ENCODE data around the gene DECR2. TPM values are rescaled to one million over a fixed set of nuclear protein-coding genes. Genes with fewer than 3 reads are reported as not detected.

DECR2 gene
- total RNA-seq, 1 experiment from 2014 or later = 33.7 TPM

DNA sequence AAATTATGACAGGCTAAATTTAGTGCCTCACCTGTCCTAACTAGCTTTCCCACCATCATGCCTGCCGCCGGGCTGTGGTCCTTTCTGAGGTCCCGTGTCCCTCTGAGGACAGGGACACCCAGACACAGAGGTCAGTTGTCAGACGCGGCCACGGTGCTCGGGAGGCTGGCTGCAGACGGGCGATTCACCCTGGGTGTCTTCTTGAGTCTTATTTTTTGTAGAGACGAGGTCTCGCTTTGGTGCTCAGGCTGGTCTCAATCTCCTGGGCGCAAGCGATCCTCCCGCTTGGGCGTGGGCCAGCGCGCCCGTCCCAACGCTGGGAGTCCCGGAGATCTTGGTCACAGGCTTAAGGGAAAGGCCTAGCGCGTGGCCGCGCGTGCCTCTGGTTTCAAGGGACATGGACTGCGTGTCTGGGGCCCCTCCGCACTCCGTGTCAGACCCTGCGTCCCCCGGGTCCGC is 23.0 kb downstream of the DECR2 start:
- in situ Hi-C loops (cut with HindIII; ENCODE audit: low pct_unique_long_range_greater_than_20kb, low sequenced_read_pairs) = no loop called here

DNA sequence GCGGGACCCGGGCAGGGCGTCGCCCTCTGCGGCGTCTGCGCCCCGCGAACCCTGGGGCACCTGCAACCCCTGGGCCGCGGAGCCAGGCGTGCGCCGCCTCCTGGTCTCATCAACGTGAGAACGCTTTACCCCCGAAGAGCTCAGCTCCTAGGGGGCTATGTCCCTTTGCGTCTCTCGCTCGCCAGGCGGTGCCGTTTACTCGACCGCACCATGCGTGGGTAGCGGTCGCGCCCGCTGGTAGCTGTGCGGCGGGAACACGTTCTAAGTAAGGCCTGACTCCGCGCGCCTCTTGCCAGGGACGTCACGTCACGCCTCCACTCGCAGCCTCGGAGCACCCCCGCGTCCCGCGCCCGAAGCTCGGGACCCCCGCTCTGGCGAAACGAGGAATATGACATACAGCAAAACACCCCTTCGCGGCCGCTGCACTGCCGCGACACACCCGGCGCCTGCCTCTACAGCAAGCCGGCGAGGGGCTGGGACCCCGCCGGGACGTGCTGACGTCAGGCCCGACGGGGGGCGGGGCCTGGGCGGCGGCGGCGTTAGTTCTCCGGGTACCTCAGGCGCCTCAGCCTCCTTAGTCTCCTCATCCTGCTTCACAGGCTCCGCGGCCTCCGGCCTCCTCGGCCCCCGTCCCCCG is 23.5 kb downstream of the DECR2 start, which contains the start of gene RAB11FIP3:
Gene RAB11FIP3 (plus strand): TSS at position 568 of the 637 bp plus-strand sequence. CDS start 358 bp downstream, outside the sequence.
- peak; percentile 85 for DNase-seq (ENCODE audit: low read depth)
- in situ Hi-C loops (cut with HindIII; ENCODE audit: low pct_unique_long_range_greater_than_20kb, low sequenced_read_pairs) = no loop called here

More for the DNA sequence above, 23.0 kb downstream of the DECR2 start:
- DNase-seq (ENCODE audit: low read depth) = peak; percentile 56

DNA sequence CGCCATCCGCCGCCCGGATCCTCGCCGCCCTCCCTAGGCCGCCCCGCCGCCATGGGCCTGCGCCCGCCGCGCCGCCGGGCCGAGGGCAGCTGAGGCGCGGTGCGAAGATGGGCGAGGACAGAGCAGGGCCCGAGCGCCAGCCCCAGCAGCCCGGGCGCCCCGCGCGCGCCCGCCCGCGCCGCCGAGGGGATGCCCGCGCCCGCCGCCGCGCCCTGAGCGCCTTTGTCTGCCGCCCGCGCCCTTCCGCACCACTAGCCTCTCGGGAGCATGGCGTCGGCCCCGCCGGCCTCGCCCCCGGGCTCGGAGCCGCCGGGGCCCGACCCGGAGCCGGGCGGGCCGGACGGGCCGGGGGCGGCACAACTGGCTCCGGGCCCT is 24.0 kb downstream of the DECR2 start:
- in situ Hi-C loops (cut with HindIII; ENCODE audit: low pct_unique_long_range_greater_than_20kb, low sequenced_read_pairs) = no loop called here
- no peak for DNase-seq (ENCODE audit: low read depth)

DNA sequence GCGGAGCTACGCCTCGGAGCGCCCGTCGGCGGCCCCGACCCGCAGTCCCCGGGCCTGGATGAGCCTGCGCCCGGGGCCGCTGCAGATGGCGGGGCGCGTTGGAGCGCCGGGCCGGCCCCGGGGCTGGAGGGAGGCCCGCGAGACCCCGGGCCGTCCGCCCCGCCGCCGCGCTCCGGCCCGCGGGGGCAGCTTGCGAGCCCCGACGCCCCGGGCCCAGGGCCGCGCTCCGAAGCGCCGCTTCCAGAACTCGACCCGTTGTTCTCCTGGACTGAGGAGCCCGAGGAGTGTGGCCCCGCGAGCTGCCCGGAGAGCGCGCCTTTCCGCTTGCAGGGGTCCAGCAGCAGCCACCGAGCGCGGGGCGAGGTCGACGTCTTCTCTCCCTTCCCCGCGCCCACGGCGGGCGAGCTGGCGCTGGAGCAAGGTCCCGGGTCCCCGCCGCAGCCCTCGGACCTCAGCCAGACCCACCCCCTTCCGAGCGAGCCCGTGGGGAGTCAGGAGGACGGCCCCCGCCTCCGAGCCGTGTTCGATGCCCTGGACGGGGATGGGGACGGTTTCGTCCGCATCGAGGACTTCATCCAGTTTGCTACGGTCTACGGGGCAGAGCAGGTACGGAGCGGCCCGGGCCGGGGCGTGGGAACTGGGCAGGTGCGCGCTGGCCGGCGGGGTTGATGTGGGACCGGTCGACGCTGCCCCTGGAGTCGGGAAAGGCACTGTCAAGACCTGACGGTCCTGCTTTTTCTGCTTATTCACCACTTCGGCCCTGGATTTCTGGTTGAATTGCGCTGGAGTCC is 24.6 kb downstream of the DECR2 start:
- in situ Hi-C loops (cut with HindIII; ENCODE audit: low pct_unique_long_range_greater_than_20kb, low sequenced_read_pairs) = no loop called here
- DNase-seq (ENCODE audit: low read depth) = no peak

DNA sequence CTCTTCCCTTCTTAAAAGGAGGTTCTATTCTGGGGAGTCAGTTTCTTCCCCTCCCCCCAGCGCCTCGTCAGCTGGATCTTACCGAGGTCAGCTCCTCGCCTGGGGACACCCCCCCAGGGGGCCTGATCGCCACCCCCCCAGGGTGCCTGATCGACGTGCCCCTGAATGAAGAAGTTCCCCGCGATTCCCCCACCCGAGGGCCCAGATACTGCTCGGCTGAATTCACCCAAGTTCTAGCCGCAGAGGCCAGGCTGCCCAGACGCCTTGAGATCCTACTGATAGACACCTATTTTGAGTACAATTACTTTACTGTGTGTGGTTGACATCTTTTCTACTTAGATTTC is 25.2 kb downstream of the DECR2 start:
- in situ Hi-C loops (cut with HindIII; ENCODE audit: low pct_unique_long_range_greater_than_20kb, low sequenced_read_pairs) = no loop called here
- no peak for DNase-seq (ENCODE audit: low read depth)

DNA sequence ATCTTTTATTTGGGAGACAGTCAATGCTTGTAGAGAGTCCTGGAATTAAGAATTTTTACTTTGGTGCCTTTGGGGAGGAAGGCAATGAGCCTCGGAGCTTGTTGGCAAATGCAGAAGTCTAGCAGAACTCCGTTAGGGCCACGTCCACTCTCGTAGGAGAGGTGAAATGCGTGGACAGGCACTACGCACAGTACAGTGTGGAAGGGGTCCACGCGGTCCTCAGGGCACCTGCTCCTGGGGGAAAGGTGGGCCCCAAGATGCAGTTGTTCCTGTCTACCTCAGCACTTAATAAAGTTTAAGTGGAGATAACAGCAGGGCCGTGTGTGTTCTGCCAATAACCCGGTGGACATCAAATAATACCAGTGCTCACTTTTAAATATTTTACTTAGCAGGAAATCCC is 25.6 kb downstream of the DECR2 start:
- no peak for DNase-seq (ENCODE audit: low read depth)
- in situ Hi-C loops (cut with HindIII; ENCODE audit: low pct_unique_long_range_greater_than_20kb, low sequenced_read_pairs) = no loop called here

DNA sequence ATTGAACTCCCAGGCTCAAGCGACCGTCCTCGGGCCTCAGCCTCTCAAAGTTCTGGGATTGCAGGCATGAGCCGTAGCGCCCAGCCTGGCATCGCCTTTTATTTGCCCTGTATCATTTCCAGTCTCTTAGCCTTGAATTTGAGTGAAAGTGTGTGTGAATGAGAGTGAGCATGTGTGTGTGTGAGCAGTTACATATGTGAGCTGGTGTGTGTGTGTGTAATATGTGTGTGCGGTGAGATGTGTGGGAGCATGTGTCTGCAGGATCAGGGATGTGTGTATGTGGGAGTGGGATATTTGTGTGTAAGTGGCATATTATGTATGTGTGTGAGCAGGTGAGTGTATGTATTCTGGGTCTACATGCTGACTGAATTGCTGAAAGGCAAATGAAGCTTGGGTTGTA is 29.2 kb downstream of the DECR2 start:
- no peak for DNase-seq (ENCODE audit: low read depth)
- in situ Hi-C loops (cut with HindIII; ENCODE audit: low pct_unique_long_range_greater_than_20kb, low sequenced_read_pairs) = no loop called here

DNA sequence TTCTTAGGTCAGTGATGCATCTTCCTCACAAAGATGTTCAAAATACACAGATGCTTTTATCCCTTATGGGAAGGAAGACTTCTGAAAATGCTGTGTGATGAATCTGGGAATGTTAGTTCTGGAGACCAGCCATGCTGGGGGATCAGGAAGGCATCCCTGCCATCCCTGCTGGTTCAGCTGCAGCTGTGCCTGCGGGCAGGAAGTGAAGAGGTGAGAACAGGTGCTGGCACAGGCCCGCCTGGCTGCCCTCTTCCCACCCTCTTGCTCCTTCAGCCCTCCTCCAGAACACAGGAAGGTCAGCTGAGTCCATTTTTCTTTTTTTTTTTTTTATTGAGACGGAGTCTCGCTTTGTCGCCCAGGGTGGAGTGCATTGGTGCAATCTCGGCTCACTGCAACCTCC is 38.9 kb downstream of the DECR2 start:
- in situ Hi-C loops (cut with HindIII; ENCODE audit: low pct_unique_long_range_greater_than_20kb, low sequenced_read_pairs) = no loop called here
- DNase-seq (ENCODE audit: low read depth) = no peak

DNA sequence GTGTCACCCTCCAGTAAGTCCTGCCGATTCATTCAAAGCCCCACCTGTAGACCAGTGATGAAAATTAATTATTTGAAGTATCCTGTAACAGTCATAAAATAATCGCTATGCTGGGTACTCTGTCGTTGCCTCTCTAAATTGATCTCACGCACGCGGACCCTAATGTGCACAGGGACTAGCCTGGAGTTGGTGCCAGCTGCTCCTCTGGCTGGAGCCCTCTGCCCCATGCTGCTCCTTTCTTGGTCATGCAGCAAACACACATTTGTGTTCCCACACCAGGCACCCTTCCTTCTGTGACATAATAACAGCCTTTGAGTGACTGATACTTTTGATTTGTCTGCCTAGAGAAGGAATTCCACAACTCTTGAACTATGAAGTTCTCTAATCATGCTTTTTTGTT is 39.8 kb downstream of the DECR2 start:
- in situ Hi-C loops (cut with HindIII; ENCODE audit: low pct_unique_long_range_greater_than_20kb, low sequenced_read_pairs) = no loop called here
- no peak for DNase-seq (ENCODE audit: low read depth)

DNA sequence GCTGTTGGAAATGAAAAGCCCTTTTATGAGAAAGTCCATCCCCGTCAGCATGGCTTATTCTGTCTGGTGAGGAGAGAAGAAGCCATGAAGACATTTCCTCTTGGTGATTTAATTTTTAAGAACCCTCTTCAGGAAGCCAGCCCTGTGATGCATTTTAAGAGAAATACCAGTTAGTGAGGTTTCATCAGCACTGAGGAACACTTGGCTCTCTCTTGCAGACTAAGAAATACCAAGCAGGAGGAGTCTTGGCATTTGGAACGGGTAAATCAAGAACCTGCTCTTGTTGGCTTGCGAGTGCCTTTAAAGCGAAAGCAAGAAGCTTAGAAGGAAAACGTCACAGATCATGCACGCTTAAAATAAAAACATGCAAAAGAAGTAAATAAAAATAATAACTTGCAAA is 41.3 kb downstream of the DECR2 start:
- in situ Hi-C loops (cut with HindIII; ENCODE audit: low pct_unique_long_range_greater_than_20kb, low sequenced_read_pairs) = no loop called here
- no peak for DNase-seq (ENCODE audit: low read depth)

DNA sequence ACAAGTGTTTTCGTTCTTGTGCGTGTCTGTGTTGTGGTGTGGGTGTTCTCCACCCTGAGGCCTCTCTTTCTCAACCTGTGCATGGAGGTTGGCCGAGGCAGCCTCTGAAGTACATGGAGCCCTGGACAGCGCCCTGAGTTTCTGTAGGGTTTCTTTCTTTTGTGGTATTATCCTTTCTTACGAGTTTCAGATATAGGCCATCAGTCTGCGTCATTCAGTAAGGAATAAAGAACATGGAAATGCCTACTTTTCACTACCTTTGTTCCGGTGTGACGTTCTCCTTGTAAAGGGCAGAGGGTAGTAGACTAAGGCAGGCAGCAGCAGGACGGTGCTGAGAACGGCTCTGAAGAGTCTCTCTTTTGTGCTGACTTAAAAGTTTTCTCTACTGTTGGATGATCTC is 42.3 kb downstream of the DECR2 start:
- in situ Hi-C loops (cut with HindIII; ENCODE audit: low pct_unique_long_range_greater_than_20kb, low sequenced_read_pairs) = no loop called here
- DNase-seq (ENCODE audit: low read depth) = no peak

DNA sequence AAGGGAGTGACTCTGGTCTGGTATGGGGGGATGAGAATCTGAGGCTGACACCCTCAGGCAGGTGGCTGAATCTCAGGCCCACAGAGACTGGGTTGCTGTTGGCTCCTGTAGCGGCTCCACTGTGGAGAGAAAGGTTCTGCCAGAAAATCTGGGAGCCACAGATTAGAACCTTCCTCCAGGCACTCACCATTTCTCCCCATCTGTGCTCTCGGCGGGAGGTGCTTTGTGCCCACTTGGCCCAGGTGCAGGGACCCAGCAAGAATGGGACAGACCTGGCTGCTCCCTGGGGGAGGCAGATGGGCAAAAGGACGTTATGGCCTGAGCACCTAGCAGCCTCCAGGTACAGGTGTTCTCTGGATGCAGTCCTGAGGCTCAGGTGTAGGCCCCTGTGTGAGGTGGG is 43.9 kb downstream of the DECR2 start:
- in situ Hi-C loops (cut with HindIII; ENCODE audit: low pct_unique_long_range_greater_than_20kb, low sequenced_read_pairs) = no loop called here
- DNase-seq (ENCODE audit: low read depth) = no peak

DNA sequence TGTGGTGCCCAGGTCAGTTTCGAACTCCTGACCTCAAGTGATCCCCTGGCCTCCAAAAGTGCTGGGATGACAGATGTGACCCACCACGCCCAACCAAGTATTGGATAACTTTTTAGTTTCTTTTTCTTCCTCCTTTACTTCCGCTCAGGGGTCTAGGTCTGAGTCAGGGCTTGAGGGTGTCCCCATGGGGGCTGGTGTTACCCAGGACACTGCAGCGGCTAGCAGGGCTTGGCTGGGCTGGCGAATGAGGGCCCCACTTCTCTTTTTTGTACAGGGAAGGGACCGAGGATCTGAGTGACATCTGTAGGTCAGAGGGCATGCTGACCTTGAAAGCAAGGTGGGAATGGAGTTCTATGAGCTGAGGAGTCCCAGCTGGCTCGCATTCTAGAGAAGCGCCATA is 48.7 kb downstream of the DECR2 start:
- in situ Hi-C loops (cut with HindIII; ENCODE audit: low pct_unique_long_range_greater_than_20kb, low sequenced_read_pairs) = no loop called here
- DNase-seq (ENCODE audit: low read depth) = no peak

DNA sequence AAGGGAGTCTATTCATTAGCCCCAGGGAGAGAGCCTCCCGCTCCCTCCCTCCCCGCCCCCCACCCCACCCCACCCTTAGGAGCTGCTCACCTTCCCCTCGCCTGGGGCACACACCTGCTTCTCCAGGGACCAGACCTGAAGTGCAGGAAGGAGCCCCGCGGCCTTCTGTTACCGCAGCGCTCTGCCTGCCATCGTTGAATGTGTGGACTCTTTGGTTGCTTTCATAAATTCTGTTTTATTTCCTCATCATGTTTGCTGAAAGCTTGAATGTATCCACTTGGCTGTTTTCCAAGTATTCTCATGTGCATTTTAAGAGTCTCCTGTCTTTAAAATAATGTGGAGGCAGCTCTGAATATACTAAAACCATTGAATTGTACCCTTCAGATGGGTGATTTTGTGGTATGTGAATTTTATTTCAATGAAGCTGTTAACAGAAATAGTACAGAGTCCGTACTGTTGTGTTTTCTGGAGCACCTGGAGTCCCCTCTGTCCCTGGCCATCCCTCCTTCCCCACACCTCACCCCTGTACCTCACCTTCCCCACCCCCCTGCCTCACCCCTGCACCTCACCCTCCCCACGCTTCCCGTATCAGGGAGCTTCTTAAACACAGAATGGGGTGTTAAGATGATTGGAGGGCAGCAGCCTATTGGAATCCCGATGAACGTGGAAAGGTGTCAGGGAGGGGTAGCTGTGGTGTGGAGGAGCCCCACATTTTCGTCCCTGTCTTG is 49.3 kb downstream of the DECR2 start:
- in situ Hi-C loops (cut with HindIII; ENCODE audit: low pct_unique_long_range_greater_than_20kb, low sequenced_read_pairs) = no loop called here

DNA sequence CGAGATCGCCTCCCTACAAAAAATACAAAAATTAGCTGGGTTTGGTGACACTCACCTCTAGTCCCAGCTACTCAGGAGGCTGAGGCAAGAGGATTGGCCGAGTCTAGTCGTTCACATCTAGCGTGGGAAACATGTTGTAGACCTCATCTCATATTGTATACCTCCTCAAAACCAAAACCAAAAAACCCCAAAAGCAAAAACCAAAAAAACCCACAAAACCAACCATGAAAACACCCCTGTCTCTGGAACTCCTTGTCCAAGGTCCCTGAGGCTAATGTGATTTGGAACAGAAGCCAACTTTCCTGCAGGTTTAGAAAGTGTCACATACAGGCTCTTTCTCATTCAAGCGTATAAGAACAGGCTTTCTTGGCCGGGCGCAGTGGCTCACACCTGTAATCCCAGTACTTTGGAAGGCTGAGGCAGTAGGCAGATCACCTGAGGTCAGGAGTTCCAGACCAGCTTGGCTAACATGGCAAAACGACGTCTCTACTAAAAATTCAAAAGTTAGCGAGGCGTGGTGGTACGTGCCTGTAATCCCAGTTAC is 52.8 kb downstream of the DECR2 start:
- no peak for DNase-seq (ENCODE audit: low read depth)
- in situ Hi-C loops (cut with HindIII; ENCODE audit: low pct_unique_long_range_greater_than_20kb, low sequenced_read_pairs) = no loop called here

More for the DNA sequence above, 49.3 kb downstream of the DECR2 start:
- no peak for DNase-seq (ENCODE audit: low read depth)

DNA sequence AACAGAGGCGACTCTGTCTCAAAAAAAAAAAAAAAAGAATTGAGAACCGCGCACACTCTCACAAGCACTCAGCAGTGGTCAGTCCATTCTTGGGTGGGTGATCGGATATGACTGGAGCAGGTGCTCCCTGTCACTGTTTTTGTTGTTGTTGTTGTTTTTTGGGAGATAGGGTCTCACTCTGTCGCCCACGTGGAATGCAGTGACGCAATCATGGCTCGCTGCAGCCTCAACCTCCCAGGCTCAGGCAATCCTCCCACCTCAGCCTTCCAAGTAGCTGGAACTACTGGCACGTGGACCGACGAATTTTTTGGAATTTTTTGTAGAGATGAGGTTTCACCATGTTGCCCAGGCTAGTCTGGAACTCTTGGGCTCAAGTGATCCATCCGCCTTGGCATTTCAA is 53.8 kb downstream of the DECR2 start:
- DNase-seq (ENCODE audit: low read depth) = no peak
- in situ Hi-C loops (cut with HindIII; ENCODE audit: low pct_unique_long_range_greater_than_20kb, low sequenced_read_pairs) = no loop called here

DNA sequence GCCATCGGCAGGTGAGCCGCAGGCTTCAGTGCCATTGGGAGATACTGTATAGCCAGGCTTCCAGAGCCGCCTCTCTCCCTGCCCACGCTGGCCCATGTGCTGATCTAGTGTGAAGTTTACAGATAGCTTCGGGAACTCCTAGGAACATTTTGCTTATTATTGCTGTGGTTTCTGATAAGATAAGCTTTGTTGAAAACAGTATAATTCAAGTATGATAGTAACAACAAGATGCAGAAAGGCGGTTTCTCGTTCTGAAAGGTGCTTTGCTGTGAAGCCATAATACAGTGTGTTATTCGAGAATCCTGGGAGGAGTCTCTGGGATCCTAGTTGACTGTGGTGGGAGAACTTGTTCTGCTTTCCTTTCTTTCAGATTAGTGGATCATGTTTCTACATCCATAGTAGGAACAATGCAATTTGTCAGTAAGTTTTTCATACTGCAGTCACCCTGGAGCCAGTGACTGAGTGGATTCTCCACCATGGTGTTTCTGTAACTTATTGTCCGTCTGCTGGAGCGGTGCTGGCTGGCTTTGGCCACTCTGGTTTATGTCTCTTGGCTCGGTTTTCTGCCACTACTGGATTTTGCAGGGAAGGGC is 55.3 kb downstream of the DECR2 start:
- in situ Hi-C loops (cut with HindIII; ENCODE audit: low pct_unique_long_range_greater_than_20kb, low sequenced_read_pairs) = no loop called here
- DNase-seq (ENCODE audit: low read depth) = no peak

DNA sequence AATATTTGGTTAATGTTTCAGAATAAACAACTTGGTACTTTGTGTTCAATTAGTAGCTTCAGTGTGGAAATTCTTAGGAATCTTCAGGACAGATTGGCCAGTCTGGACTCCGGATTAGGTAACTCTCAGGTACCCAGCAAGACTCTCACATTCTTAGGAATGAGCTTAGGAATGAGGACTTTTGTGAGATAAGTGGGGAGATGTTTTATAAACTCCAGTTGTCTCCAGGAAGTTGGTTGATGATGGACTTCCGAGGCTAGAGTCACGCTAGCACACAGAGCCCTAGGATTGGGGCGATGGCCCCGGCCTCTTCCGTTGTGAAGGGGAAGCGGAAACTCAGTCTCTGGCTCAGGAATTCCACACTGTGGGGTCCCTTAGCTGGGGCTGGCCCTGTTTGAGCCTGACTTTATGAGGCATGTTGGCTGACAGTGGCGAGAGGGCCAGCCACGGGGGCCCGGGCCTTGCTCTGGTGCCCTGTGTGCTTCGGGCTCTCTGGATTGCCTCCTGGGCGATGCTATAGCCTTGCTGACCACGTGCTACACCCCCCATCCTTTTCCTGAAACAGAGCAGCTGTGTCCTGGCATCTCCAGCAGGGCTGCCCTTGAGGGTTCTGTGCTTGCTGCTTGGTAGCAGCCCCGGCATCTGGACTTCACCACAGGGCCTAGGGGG is 56.2 kb downstream of the DECR2 start:
- in situ Hi-C loops (cut with HindIII; ENCODE audit: low pct_unique_long_range_greater_than_20kb, low sequenced_read_pairs) = no loop called here
- peak; percentile 31 for DNase-seq (ENCODE audit: low read depth)

Measured in Caki2 (cell line).